Mesenchymal stem cell (in vitro differentiated cells and primary cell): ENCODE results near the gene DIPK2A.

Experiments
- DNase-seq: peaks from one replicate; pipeline ENCODE4 v3.0.0-alpha.2; 2013
- H2AFZ ChIP-seq: one replicate; pipeline ENCODE4 v1.6.1; 2013; ENCODE audit warnings: low read depth, mild to moderate bottlenecking, control low read depth, inconsistent platforms, low read length, moderate library complexity
- H2AK5ac ChIP-seq: 2 replicates; pipeline ENCODE4 v1.6.1; 2013; ENCODE audit warnings: low read length, moderate library complexity, mild to moderate bottlenecking, inconsistent platforms; ENCODE audit not compliant: severe bottlenecking
- H2BK120ac ChIP-seq: one replicate; pipeline ENCODE4 v1.6.1; 2013; ENCODE audit warnings: low read depth, mild to moderate bottlenecking, inconsistent platforms, low read length, moderate library complexity
- H2BK12ac ChIP-seq, 2 experiments: one replicate each; pipeline ENCODE4 v1.6.1; 2013; ENCODE audit warnings: inconsistent platforms in 2 of 2, low read length in 2 of 2, mild to moderate bottlenecking in 2 of 2, moderate library complexity in 2 of 2, control low read depth in 1 of 2
- H2BK15ac ChIP-seq: one replicate; pipeline ENCODE4 v1.6.1; 2013; ENCODE audit warnings: mild to moderate bottlenecking, low read depth, inconsistent platforms; ENCODE audit not compliant: poor library complexity, severe bottlenecking
- H2BK5ac ChIP-seq: 2 replicates; pipeline ENCODE4 v1.6.1; 2013; ENCODE audit warnings: low read depth, mild to moderate bottlenecking, low read length, control low read depth, inconsistent platforms; ENCODE audit not compliant: poor library complexity, severe bottlenecking
- H3K14ac ChIP-seq, 2 experiments: one replicate each; pipeline ENCODE4 v1.6.1; 2013; ENCODE audit warnings: inconsistent platforms in 2 of 2, low read length in 2 of 2, control low read depth in 1 of 2, mild to moderate bottlenecking in 1 of 2, moderate library complexity in 1 of 2
- H3K18ac ChIP-seq, 2 experiments: one replicate each; pipeline ENCODE4 v1.6.1; 2013; ENCODE audit warnings: inconsistent platforms in 2 of 2, low read length in 2 of 2, control low read depth in 1 of 2, low read depth in 1 of 2, mild to moderate bottlenecking in 1 of 2
- H3K23ac ChIP-seq, 2 experiments: one replicate each; pipeline ENCODE4 v1.6.1; 2013; ENCODE audit warnings: inconsistent platforms in 2 of 2, low read length in 2 of 2, mild to moderate bottlenecking in 2 of 2, moderate library complexity in 2 of 2, control low read depth in 1 of 2
- H3K27ac ChIP-seq: 2 replicates; pipeline ENCODE4 v1.5.1; 2013; ENCODE audit warnings: mild to moderate bottlenecking, moderate library complexity, low read length, control low read depth, inconsistent platforms; ENCODE audit not compliant: poor library complexity, severe bottlenecking
- H3K27me3 ChIP-seq, 2 experiments: 2 replicates each; pipeline versions ENCODE4 v1.6.1 to v1.7.0; 2013; ENCODE audit warnings: low read length in 2 of 2, mild to moderate bottlenecking in 2 of 2, moderate library complexity in 2 of 2, control low read depth in 1 of 2, inconsistent platforms in 1 of 2; ENCODE audit not compliant: control insufficient read depth in 1 of 2, insufficient read depth in 1 of 2
- H3K36me3 ChIP-seq, 2 experiments: 2 replicates each; pipeline versions ENCODE4 v1.6.1 to v1.7.0; 2013; ENCODE audit warnings: low read length in 2 of 2, control low read depth in 1 of 2, inconsistent platforms in 1 of 2, low read depth in 1 of 2, mild to moderate bottlenecking in 1 of 2; ENCODE audit not compliant: insufficient read depth in 2 of 2, control insufficient read depth in 1 of 2
- H3K4ac ChIP-seq, 2 experiments: one replicate each; pipeline ENCODE4 v1.6.1; 2013; ENCODE audit warnings: inconsistent platforms in 2 of 2, low read length in 2 of 2, mild to moderate bottlenecking in 2 of 2, moderate library complexity in 2 of 2, control low read depth in 1 of 2, low read depth in 1 of 2
- H3K4me1 ChIP-seq: 2 replicates; pipeline ENCODE4 v1.6.1; 2013; ENCODE audit warnings: low read depth, low read length, control low read depth; ENCODE audit not compliant: control insufficient read depth, insufficient read depth
- H3K4me2 ChIP-seq: 2 replicates; pipeline ENCODE4 v1.6.1; 2013; ENCODE audit warnings: low read length, mild to moderate bottlenecking, inconsistent platforms; ENCODE audit not compliant: poor library complexity, severe bottlenecking
- H3K4me3 ChIP-seq, 2 experiments: 2 replicates each; pipeline versions ENCODE4 v1.5.1 to v1.7.0; 2013; ENCODE audit warnings: low read length in 2 of 2, mild to moderate bottlenecking in 2 of 2, control low read depth in 1 of 2, low read depth in 1 of 2; ENCODE audit not compliant: insufficient read depth in 1 of 2
- H3K79me1 ChIP-seq: replicated peaks from 2 replicates; pipeline ENCODE4 v1.6.1; 2013; ENCODE audit warnings: mild to moderate bottlenecking, control low read depth, low read length, inconsistent platforms; ENCODE audit not compliant: poor library complexity, severe bottlenecking
- H3K9ac ChIP-seq: 2 replicates; pipeline ENCODE4 v1.7.0; 2013; ENCODE audit warnings: mild to moderate bottlenecking, low read length, moderate library complexity
- H3K9me3 ChIP-seq: 2 replicates; pipeline ENCODE4 v1.7.0; 2013; ENCODE audit warnings: mild to moderate bottlenecking, low read length; ENCODE audit not compliant: control insufficient read depth
- H4K8ac ChIP-seq: one replicate; pipeline ENCODE4 v1.6.1; 2013; ENCODE audit warnings: inconsistent platforms, mild to moderate bottlenecking, low read length, moderate library complexity
- H4K91ac ChIP-seq: one replicate; pipeline ENCODE4 v1.6.1; 2013; ENCODE audit warnings: mild to moderate bottlenecking, low read length, inconsistent platforms
- WGBS: methylation state at CpG from one replicate; pipeline ENCODE4 v1.1.7; 2013; ENCODE audit warnings: mixed read lengths; 5-methylcytosine and 5-hydroxymethylcytosine counted together

The DIPK2A gene

GRCh38 chr3:144018776-144019175, 47.2 kb downstream of the DIPK2A start:
- WGBS, result 100% methylated on average over 1 of the region's 1 CpG
- Histone ChIP-seq H3K27me3 (no peaks in the 10 kb centered on the region), H3K4me1 (no peaks in the 10 kb centered on the region), H3K4me3 (no peak overlapping the region), H3K27ac (no peak overlapping the region), H2BK5ac (no peak overlapping the region), H2BK15ac (no peak overlapping the region), H3K79me1 (no peaks in the 10 kb centered on the region), H3K18ac (no peak overlapping the region), H3K36me3 (no peaks in the 10 kb centered on the region), H4K91ac (no peak overlapping the region), H3K23ac (no peak overlapping the region), H2AK5ac (no peak overlapping the region), H3K4me2 (no peak overlapping the region), H3K14ac (no peak overlapping the region), H3K9ac (no peak overlapping the region), H3K4ac (no peak overlapping the region), H3K9me3 (no peaks in the 10 kb centered on the region), H2AFZ (no peak overlapping the region), H4K8ac (no peak overlapping the region), H2BK120ac (no peak overlapping the region), H2BK12ac (no peak overlapping the region)
- DNase-seq, result peak; percentile 86
